ENCODE data around the gene PLA2G2F.

GRCh38 chr1:20199840-20200239, 60.7 kb downstream of the PLA2G2F start:
- TF ChIP-seq POLR2A (IDR thresholded peaks at IDR 0.05): no peak
- TF ChIP-seq, protein P1, sequence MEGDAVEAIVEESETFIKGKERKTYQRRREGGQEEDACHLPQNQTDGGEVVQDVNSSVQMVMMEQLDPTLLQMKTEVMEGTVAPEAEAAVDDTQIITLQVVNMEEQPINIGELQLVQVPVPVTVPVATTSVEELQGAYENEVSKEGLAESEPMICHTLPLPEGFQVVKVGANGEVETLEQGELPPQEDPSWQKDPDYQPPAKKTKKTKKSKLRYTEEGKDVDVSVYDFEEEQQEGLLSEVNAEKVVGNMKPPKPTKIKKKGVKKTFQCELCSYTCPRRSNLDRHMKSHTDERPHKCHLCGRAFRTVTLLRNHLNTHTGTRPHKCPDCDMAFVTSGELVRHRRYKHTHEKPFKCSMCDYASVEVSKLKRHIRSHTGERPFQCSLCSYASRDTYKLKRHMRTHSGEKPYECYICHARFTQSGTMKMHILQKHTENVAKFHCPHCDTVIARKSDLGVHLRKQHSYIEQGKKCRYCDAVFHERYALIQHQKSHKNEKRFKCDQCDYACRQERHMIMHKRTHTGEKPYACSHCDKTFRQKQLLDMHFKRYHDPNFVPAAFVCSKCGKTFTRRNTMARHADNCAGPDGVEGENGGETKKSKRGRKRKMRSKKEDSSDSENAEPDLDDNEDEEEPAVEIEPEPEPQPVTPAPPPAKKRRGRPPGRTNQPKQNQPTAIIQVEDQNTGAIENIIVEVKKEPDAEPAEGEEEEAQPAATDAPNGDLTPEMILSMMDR (IDR thresholded peaks at IDR 0.05): no peak

All from right lobe of liver (tissue), 4 donors.